Measurements from ENCODE around the gene THBD.

Gene THBD

DNA sequence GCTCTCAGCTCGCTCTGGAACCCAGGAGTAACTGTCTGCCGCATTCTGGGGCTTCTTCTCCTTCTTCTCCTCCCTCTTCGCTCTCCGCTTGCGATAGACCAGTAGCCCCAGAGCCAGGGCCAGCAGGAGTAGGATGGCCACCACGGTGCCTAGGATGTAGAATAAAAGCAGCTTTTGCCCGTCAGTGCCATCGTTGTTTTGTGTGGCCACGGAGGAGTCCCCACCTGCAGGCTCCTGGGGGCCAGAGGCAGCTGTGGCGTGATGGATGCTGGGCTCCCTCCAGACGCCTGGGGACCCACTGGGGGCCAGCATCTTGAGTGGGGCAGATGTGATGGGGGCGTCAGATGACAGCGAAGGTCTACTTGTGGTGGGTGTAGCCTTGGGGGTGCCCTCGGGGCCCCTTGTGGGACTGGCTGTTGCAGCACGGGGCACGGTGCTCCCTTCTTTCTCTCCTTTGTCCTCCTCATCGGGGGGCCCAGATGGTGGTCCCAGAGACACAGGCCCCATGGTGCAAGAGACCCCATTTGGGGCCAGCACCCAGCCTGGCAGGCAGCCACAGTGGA lies 34.9 kb upstream of the THBD start:
- DNase-seq = no peak

DNA sequence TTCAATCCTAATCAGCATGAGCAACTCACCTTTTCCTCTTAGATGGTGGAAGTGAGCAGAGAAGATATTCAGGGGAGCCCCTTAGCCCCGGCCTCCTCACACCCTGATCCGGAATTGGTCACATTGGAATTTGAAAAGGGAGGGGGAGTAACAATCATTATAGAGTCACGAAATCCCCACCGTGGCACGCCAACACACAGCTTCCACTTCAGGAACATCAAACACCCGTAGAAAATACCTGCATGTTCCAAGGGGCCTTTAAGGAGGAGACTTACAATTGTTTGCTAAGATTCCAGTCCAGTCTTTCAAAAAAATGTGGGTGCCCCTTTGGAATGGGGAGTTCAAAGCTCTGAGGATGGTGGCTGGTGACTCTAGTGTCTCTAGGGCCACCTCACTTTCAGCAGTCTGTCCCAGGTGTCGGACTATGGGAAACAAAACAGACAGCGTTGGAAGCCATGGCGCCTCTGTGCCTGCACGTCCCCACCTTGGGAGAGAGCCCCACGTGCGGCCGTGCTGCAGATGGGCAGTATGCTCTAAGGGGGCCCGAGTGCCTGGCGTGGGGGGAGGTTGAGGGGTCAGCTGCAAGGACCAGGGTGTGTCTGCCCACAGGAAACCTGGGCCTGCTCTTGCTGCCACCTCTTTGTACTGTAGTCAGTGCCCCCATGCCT lies 34.2 kb upstream of the THBD start:
- DNase-seq = no peak

DNA sequence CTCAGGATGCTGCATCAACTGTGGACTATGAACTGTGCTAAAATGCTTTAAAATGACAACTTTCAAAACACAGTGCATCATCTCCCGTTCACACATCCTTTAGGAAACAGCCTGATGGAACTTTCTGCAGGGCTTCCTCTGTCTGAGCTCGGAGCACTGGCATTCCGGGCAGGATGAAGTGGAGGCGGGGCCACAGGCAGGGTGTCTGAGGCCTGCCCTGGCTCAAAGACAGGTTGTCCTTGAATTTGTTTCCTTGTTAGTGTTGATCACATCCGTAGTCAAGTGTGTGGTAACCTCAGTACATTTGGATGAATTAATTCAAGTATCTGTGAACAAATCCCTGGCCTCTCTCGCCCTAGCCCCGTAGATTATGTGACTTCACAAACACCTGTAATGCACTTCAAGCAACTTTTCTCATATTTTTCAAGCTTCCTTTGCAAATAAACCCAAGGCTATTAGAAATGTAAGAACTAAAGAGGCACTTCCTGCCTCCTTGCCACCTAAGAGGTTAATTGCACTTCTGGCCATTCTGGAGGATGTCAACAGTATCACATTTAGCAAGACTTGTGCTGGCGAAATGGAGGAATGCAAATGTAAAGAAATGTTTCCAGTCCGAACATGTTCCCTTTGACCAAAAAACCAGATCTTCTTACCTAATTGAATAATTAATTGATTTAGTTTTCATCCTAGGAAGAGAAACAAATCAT lies 33.5 kb upstream of the THBD start:
- DNase-seq = no peak

DNA sequence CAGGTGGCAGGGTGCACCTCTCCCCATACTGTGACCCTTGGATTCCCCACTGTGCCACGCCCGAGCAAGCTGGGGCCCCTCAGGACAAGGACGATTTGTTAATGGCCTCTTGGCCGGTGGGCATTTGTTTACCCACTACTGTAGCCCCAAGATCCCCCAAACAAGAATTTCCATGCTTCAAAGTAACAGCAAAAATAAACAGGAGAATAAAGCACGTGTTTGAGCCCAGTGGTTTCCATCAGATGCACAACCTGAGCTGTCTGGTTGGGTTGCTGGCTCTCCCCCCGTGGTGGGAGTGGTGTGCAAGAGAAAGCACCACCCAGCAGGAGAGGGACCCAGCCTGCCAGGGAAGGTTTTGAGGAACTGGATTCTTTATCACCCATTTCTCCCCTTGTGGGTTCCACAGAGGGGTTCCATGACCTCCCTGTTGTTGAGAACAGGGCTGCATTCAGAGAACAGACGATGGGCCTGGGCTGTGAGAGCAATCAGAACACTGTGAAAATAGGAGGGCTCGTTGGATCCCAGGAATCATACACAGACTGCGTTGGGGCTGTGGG lies 31.9 kb upstream of the THBD start:
- no peak for DNase-seq

DNA sequence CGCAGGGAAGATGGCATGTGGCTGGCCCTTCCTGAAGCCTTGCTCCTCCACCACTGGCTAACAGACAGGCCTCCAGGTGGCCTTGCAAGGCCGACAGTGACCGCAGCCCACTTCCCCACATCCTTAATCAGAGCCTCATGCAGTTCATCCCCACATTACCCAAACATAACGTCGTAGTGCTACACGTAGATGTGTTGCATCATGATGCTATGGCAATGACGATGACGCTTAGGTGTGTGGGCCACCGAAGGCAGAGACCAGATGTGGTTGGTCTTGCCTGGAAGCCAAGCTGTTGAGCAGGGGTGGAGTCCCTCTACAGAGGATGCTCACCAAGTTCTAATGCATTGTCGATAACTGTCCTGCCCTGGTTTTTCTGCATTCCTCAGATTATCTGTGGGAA lies 31.0 kb upstream of the THBD start:
- no peak for DNase-seq

DNA sequence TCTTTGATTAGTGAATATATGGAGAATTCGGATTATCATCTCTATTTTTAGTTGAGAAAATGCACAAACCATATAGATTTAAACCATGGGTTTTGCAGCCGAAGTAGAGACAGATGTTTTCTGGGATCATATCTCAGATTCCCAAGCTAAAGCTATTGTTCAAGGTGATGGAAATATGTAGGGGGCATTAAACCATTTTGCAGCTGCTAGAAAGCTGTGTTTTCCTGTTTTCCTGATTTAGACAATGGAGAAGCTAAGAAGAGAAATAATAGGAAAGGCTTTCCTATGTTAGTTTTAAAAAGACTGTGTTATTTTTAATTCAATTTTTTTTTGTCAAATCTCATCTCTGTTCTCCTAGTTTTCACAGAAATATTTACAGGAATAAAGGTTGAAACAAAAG lies 30.5 kb upstream of the THBD start:
- DNase-seq = no peak

DNA sequence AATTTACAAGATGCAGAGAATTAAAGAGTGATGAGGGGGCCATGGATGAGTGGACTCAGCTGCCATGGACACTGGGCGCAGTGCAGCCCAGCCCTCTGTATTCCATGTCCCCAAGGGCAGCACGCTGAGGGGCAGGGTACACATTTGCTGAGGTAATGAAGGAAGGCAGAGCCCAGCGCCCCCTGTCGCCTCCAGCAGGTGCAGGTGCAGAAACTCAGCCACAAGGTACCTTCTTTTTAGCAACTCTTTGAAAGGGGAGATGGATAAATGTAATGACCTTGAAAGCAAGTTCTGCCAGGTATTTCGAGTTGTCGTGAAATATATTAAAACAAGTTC lies 29.5 kb upstream of the THBD start:
- no peak for DNase-seq

DNA sequence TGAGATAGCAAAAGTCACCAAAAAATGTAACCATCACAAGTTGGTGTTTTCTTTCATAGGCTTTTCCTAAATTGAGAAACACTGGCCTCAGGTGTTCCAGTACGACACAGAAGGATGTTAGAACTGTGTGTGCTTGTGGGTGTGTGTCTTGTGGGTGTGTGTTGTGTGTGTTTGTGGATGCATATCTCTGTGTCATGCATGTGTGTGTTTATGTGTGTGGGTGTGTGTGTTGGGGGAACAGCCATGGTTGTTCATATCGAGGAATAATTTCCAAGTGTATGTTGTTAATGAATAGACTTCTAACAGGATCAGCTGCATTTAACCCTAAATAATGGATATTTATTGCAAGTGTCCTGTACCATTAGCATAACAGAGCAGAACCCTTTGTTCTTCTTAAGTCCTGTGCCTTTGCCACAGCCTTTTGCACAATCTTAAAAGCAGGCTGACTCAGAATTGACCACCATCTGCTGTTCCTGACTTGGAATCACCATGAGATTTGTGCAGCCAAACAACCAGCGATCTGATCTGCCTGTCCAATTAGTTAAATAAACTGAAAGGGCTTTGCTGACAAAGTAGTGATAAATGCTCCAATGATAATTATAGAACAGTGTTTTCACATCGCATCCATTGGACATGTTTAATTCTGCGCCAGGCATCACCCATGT lies 29.0 kb upstream of the THBD start:
- DNase-seq = no peak

DNA sequence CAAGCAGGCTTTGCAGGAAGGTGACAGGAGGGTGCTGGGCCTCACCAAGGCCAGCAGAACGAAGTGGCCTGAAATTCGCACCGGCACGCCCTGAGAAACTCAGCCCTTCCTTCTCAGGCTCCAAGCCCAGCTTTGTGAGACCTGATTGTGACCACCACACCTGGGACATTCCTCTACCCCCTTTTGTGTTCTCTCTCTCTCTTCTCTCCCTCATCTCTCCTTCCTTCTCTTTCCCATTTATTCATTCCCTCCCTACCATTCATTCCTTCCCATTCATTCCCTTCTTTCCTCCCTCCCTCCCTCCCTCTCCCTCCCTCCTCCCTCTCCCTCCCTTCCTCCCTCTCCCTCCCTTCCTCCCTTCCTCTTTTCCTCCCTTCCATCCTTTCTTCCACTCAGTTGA lies 27.8 kb upstream of the THBD start:
- DNase-seq = no peak

DNA sequence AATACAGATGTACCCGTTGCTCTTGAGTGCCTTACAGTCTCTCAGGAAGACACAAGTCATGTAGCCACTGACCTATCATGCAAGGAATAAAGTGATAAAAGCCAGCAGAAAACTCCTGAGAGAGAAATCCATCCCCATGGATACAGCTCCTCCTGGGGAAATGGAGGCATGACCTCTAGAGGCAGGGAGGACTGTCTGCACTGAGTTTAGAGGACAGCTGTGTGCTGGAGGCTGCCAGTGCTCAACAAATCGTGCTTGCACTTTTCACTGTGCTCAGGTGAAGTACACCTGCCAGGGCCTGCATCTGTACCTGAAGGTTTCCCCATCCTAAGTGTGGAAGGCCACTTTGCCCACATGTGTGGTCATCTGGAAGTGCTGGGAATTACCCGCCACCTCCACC lies 24.6 kb upstream of the THBD start:
- no peak for DNase-seq

DNA sequence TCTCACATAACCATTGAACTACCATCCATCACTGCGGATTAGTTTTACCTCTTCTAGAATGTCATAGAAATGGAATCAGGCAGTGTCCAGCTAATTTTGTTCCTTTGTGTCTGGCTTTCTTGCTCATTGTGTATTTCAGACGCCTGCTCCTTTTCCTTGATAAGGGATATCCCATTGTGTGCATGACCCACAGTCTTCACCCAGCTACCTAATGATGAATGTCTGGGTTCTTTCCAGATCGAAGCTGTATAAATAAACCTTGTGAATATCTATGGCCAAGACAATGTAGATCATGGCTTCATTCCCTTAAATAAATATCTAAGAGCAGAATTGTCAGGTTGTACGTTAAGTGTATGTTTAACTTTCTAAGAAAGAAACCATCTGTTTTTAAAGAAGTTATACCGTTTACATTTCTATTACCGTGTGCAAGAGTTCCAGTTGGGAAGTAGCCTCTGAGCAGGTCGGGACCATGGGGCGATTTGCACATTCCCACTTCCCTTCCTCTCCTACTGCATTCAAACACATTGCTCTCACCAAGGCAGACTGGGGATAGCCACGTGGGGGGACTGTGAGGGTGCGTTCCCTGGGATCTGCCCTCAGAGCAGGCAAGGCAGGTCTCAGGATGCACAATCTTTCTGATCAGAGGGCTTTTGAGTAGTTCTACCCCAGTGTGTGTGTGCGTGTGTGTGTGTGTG lies 23.6 kb upstream of the THBD start:
- DNase-seq = no peak

DNA sequence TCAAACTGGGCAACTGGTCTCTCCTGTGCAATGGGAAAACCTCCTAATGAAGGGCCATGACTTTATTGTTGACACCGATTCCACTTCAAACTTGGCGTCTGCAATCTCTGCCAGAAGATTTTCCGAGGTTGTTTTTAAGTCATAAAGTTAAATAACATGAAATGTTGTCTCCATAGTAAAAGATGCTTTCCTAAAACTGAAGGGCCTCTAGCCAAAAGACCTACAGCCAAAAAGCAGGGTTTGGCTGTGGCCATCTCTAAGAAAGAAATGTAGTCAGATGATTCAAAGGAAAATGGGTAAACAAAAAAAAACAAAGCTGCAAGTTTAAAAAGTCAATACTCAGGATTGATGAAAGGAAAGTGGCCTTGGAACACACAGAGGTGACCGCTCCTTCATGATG lies 22.5 kb upstream of the THBD start:
- no peak for DNase-seq

DNA sequence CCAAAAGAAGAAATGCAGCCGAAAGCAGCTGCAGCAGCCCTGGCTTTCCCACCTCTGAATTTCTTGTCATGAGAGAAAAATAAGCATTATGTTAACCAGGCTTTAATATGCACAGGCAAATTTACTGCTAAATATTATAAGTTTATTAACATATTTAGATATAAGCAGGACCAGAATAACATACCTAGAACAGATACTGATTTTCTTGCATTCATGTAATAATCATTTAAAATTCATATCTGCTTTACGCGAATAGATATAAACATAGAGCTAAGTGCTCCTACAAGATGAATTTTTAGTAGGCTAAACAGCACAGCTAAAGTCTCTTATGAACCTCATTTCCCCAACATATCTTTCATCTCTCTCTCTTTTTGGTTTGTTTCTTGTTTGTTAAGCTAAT lies 21.9 kb upstream of the THBD start:
- no peak for DNase-seq

DNA sequence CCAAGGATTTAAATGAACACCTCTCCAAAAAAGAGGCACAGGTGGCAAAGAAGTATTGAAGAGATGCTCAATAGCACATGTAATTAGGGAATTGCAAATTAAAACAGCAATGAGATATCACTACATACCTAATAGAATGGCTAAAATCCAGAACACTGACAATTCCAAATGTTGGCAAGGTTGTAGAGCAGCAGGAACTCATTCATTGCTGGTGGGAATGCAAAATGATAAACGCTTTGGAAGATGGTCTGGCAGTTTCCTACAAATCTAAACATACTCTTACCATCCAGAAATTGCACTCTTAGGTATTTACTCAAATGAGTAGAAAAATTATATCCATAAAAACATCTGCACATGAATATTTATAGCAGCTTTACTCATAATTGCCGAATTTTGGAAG lies 19.6 kb upstream of the THBD start:
- no peak for DNase-seq

DNA sequence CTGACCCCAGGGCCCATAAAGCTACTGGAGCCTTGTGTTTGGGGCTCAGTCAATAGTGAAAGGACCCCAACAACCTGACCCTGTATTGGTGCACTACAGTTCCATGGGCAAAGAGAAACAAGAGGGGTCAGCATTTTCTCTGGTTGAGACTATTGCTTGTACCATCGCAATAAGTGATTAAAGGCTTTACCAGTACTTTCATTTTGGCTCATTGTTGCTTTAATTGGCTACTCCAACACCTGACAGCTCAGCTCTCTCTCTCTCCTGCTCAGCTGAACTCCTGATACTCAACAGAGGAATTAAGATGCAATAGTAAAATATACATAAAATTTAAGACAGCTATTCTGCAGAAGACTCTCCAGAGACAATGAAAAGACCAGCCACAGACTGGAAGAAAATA lies 18.8 kb upstream of the THBD start:
- no peak for DNase-seq

DNA sequence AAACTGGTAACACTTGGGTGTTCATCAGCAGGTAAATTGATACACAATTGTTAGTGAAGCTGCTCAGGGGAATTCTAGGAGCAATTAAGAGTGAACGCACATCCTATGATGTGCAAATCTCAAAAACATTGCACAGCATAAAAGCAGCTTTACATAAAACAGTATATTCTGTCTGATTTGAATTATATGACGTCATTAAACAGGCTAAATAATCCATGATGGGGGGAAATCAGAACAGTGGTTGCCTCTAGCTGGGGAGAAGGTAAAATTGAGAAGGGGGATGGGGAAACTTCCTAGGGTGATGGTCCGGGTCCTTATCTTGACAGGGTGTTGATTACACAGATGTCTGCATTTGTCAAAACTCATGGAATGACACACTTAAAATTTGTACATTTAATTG lies 17.3 kb upstream of the THBD start:
- no peak for DNase-seq

DNA sequence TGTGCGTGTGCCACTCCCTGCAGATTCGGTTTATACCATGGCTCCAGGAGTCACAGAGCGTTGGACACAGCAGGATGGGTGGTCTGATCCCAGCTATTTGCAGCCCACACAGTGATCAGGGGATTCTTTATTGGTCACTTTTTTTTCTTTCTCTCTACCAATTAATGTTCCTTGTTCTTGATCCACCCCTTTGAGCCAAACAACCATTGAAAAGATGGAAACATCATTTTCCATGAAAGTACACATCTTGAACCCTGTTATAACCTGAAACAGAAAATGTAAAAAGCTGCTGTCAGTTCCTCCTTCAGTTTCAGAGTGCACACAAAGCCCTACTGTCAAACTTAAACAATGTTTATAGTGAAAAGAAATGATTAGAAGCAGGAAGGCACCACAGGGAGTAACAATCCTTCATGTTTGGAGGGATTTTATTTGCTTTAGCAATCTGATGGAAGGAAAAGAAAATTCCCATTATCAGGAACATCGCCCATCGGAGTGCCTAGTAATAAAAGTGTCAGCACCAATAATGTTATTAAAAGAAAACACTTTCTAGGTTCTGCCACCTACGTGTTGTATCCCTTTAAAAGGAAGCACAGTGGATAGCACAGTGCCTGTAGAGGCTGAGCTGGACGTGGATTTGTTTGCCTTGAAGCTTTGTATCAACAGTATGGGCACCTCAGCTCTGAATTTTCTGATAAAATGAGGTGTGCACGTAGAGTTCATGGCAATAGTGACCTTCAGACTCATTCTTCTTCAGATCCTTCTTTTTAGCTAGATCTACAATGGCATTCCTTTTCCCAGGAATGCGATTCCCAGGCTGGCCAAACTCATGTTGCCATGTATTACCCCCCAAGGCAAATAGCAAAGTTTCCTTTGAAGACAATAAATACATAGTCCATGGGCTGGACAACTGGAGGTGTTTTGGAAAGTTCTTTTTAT lies 16.1 kb upstream of the THBD start:
- DNase-seq = no peak

DNA sequence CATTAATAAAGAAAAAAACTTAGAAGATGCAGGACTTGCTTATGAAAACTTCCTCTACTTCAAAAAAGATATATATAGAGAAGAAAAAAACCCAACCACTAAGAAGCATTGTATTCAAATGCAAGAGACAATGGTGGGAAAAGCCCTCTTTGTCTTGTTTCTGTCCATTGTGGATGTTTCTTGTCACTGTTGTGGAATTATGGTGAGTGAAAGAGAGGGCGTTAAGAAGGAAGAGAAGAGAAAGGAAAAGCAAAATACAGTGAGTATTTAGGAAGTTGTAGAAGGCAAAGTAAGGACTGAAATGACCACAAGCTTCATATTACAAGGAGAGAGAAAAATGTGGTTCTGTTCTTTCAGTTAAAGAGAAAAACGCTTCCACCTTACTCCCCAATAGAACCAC lies 14.1 kb upstream of the THBD start:
- no peak for DNase-seq

DNA sequence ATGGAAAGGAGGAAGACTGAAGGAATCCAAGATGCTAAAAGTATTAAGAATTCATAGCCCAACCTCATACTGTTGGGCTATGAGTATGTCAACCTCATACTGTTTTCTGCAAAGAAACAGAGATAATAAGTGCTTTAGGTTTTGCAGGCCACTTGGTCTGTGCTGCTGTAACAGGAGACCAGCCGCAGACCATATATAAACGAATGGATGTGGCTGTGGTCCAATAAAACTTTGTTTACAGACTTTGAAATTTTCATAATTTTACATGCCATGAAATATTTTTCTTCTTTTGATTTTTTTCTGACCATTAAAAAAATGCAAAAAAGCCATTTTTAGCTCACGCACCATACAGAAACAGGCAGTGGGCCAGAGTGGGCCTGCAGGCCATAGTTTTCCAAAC lies 13.7 kb upstream of the THBD start:
- DNase-seq = no peak

DNA sequence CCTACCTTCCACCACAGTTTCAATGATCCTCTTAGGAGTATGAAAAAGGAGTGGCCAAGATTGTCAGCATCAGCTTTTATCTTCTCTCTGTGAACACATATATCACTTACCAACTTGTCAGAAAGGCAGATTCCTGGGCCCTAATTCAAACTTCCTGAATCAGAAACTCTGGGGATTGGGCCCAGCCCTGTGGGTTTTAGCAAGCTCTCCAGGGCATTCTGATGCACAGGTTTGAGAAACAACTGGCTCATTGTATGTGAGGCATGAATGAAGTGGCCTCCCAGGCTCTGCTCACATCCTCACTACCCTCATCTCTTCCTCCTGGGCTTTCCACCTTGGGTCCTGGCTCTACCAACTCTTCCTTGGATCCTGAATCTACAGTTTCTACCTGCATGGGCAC lies 13.2 kb upstream of the THBD start:
- DNase-seq = no peak

DNA sequence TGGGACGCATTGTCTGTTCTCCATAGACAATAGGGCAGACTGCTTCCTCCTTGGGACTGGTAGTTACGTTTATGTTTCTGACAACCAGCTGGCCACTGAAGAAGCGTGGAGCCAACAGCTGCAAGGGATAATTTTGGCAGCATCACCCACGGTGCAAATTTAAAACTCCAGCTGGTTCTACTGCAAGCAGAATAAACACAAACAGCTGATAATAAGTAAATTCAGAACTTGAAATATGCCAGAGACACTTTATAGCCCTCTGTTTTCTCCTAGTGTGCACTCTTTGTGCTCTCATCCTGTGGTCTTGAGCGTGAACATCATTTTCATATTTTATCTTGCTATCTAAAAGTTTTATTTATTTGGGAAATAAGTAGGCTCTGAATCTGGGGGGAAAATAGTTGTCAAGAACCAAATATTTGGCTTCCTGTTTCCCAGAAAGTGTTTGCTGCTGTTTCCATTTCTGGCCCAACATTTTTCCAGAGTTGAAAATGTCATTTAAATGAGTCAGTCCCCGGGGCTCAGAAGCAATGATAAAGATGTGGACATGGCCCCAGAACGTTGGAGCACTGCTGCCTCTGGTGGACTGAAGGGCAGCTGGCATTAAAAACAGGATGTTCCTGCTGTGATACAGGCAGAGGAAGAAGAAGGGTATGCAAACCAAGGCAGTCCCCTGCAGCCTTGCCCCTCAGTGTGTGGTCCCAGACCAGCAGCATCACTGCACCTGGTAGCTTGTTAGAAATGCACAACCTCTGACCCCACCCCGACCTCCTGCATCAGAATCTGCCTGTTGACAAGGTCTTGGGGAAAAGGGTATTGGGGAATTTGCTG lies 12.5 kb upstream of the THBD start:
- DNase-seq = no peak
